ENCODE results near the gene KIAA1217.

The KIAA1217 gene

DNA sequence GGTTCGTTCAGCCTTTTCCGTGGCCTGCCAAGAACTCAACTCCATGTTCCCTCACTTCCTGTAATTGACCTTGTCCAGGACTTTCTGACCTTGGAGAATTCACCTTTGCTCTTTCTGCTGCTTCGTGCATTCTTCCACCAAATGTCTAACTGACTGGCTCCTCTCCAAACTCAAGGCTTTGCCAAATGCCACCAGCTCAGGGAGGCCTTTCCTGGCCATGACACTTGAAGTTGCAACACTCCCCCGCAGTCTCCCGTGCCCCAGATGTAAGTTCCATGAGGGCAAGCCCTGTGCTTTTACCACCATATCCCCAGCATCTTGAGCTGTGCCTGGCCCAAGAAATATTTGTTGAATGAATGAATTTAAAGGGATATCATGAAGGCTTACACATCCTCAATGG is 276.4 kb downstream of the KIAA1217 start:
- H3K9ac ChIP-seq (ENCODE audit: low read depth, low read length) = no peak overlapping the region
- peaks cover 17% of the 10 kb centered on the region for H3K4me1 ChIP-seq (ENCODE audit: insufficient read depth, low read length)
- H3K27ac ChIP-seq (ENCODE audit: low read depth, low read length) = no peak overlapping the region
- no peaks in the 10 kb centered on the region for H3K9me3 ChIP-seq (ENCODE audit: insufficient read depth, low read depth, low read length)
- no peaks in the 10 kb centered on the region for H3K27me3 ChIP-seq (ENCODE audit: insufficient read depth, low read length)
- peaks cover 9% of the 10 kb centered on the region; the same call in 1 of the 2 replicates for H3K36me3 ChIP-seq (ENCODE audit: insufficient read depth, low read length)
- H3K4me3 ChIP-seq (ENCODE audit: low read length) = no peak overlapping the region
- WGBS = 78% methylated on average over 5 of the region's 5 CpGs

DNA sequence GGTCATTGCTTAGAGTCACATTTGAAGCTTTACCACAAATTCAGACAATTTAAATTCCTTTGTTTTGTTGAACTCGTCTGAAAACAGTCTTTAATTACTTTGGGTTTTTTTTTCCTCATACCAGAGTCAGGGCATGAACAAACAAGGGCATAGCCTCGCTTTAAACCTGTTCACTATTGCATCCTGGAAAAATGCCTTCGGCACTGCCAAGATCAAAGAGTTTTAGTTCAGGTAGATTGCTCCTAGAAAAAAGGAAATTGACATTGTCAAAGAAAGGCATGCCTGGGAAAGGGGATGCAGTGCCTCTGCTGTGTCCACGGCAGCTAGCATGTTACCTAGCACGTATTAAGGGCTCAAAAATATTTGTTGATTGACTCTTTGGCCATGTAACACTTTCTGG is 279.7 kb downstream of the KIAA1217 start:
- H3K4me3 ChIP-seq (ENCODE audit: low read length) = no peak overlapping the region
- peaks cover 9% of the 10 kb centered on the region; the same call in 1 of the 2 replicates for H3K36me3 ChIP-seq (ENCODE audit: insufficient read depth, low read length)
- H3K9me3 ChIP-seq (ENCODE audit: insufficient read depth, low read depth, low read length) = no peaks in the 10 kb centered on the region
- no peaks in the 10 kb centered on the region for H3K27me3 ChIP-seq (ENCODE audit: insufficient read depth, low read length)
- peaks cover 12% of the 10 kb centered on the region for H3K4me1 ChIP-seq (ENCODE audit: insufficient read depth, low read length)
- 82% methylated on average over 5 of the region's 5 CpGs for WGBS
- H3K9ac ChIP-seq (ENCODE audit: low read depth, low read length) = no peak overlapping the region
- no peak overlapping the region for H3K27ac ChIP-seq (ENCODE audit: low read depth, low read length)

- no peak overlapping the region for H3K27ac ChIP-seq (ENCODE audit: low read depth, low read length)
- H3K9ac ChIP-seq (ENCODE audit: low read depth, low read length) = no peak overlapping the region
- peaks cover 23% of the 10 kb centered on the region for H3K4me1 ChIP-seq (ENCODE audit: insufficient read depth, low read length)
- H3K9me3 ChIP-seq (ENCODE audit: insufficient read depth, low read depth, low read length) = no peaks in the 10 kb centered on the region
- H3K4me3 ChIP-seq (ENCODE audit: low read length) = no peak overlapping the region
- peaks cover 9% of the 10 kb centered on the region; the same call in 1 of the 2 replicates for H3K36me3 ChIP-seq (ENCODE audit: insufficient read depth, low read length)
- 98% methylated on average over 4 of the region's 4 CpGs for WGBS
- no peaks in the 10 kb centered on the region for H3K27me3 ChIP-seq (ENCODE audit: insufficient read depth, low read length)
These were observed 284.2 kb downstream of the KIAA1217 start for GRCh38 chr10:24493165-24493564.

- Histone ChIP-seq H3K9me3 (ENCODE audit: insufficient read depth, low read depth, low read length) (no peaks in the 10 kb centered on the region), H3K4me3 (ENCODE audit: low read length) (no peak overlapping the region), H3K9ac (ENCODE audit: low read depth, low read length) (no peak overlapping the region), H3K36me3 (ENCODE audit: insufficient read depth, low read length) (peaks cover 9% of the 10 kb centered on the region; the same call in 1 of the 2 replicates), H3K4me1 (ENCODE audit: insufficient read depth, low read length) (peaks cover 15% of the 10 kb centered on the region; the same call in 1 of the 2 replicates), H3K27ac (ENCODE audit: low read depth, low read length) (no peak overlapping the region), H3K27me3 (ENCODE audit: insufficient read depth, low read length) (no peaks in the 10 kb centered on the region)
- WGBS = 93% methylated on average over 8 of the region's 8 CpGs
These were observed 285.3 kb downstream of the KIAA1217 start for GRCh38 chr10:24494236-24494635.

- Histone ChIP-seq H3K36me3 (ENCODE audit: insufficient read depth, low read length) (peaks cover 9% of the 10 kb centered on the region; the same call in 1 of the 2 replicates), H3K9me3 (ENCODE audit: insufficient read depth, low read depth, low read length) (no peaks in the 10 kb centered on the region), H3K27ac (ENCODE audit: low read depth, low read length) (0 out of 2 replicates have a peak overlapping the region, but pooled peaks have one; percentile 12), H3K9ac (ENCODE audit: low read depth, low read length) (no peak overlapping the region), H3K4me3 (ENCODE audit: low read length) (no peak overlapping the region), H3K4me1 (ENCODE audit: insufficient read depth, low read length) (peaks cover 15% of the 10 kb centered on the region; the same call in 1 of the 2 replicates), H3K27me3 (ENCODE audit: insufficient read depth, low read length) (no peaks in the 10 kb centered on the region)
- 94% methylated on average over 6 of the region's 6 CpGs for WGBS
These were observed 285.8 kb downstream of the KIAA1217 start for GRCh38 chr10:24494777-24495176.

- WGBS = 93% methylated on average over 9 of the region's 10 CpGs
- Histone ChIP-seq H3K9ac (ENCODE audit: low read depth, low read length) (no peak overlapping the region), H3K36me3 (ENCODE audit: insufficient read depth, low read length) (peaks cover 9% of the 10 kb centered on the region; the same call in 1 of the 2 replicates), H3K27ac (ENCODE audit: low read depth, low read length) (no peak overlapping the region), H3K9me3 (ENCODE audit: insufficient read depth, low read depth, low read length) (no peaks in the 10 kb centered on the region), H3K27me3 (ENCODE audit: insufficient read depth, low read length) (no peaks in the 10 kb centered on the region), H3K4me3 (ENCODE audit: low read length) (no peak overlapping the region), H3K4me1 (ENCODE audit: insufficient read depth, low read length) (peaks cover 15% of the 10 kb centered on the region; the same call in 1 of the 2 replicates)
These were observed 286.9 kb downstream of the KIAA1217 start for GRCh38 chr10:24495666-24496460.

- Histone ChIP-seq H3K36me3 (ENCODE audit: insufficient read depth, low read length) (peaks cover 9% of the 10 kb centered on the region; the same call in 1 of the 2 replicates), H3K9me3 (ENCODE audit: insufficient read depth, low read depth, low read length) (no peaks in the 10 kb centered on the region), H3K4me3 (ENCODE audit: low read length) (no peak overlapping the region), H3K9ac (ENCODE audit: low read depth, low read length) (no peak overlapping the region), H3K27me3 (ENCODE audit: insufficient read depth, low read length) (no peaks in the 10 kb centered on the region), H3K27ac (ENCODE audit: low read depth, low read length) (no peak overlapping the region), H3K4me1 (ENCODE audit: insufficient read depth, low read length) (peaks cover 15% of the 10 kb centered on the region; the same call in 1 of the 2 replicates)
- WGBS = 96% methylated on average over 8 of the region's 8 CpGs
These were observed 288.0 kb downstream of the KIAA1217 start for GRCh38 chr10:24496906-24497305.

GRCh38 chr10:24501056-24501711 is 292.2 kb downstream of the KIAA1217 start:
- Histone ChIP-seq H3K36me3 (ENCODE audit: insufficient read depth, low read length) (peaks cover 12% of the 10 kb centered on the region; the same call in 1 of the 2 replicates), H3K4me1 (ENCODE audit: insufficient read depth, low read length) (no peaks in the 10 kb centered on the region), H3K9me3 (ENCODE audit: insufficient read depth, low read depth, low read length) (no peaks in the 10 kb centered on the region), H3K27ac (ENCODE audit: low read depth, low read length) (no peak overlapping the region), H3K27me3 (ENCODE audit: insufficient read depth, low read length) (no peaks in the 10 kb centered on the region), H3K4me3 (ENCODE audit: low read length) (no peak overlapping the region), H3K9ac (ENCODE audit: low read depth, low read length) (no peak overlapping the region)
- 96% methylated on average over 10 of the region's 10 CpGs for WGBS

DNA sequence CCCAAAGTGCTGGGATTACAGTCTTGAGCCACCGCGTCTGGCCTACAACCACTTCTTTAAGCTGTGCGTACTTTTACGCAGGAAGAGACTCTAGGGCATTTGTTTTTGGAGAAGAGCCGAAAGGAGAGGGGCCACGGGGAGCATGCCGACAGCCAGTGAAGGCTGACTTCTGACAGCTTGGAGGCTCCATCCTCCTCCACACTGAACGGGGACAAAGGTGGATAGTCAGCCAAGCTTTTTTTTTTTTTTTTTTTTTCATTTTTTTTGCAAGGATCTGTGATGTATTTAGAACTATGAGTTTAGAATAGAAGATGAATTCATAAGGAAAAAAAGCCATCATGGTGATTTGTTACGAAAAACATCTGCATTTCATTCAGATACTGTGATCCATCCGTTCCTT is 293.1 kb downstream of the KIAA1217 start:
- Histone ChIP-seq H3K9me3 (ENCODE audit: insufficient read depth, low read depth, low read length) (no peaks in the 10 kb centered on the region; the same call in 1 of the 2 replicates), H3K4me1 (ENCODE audit: insufficient read depth, low read length) (no peaks in the 10 kb centered on the region), H3K36me3 (ENCODE audit: insufficient read depth, low read length) (peaks cover 9% of the 10 kb centered on the region; the same call in 1 of the 2 replicates), H3K27me3 (ENCODE audit: insufficient read depth, low read length) (no peaks in the 10 kb centered on the region), H3K27ac (ENCODE audit: low read depth, low read length) (no peak overlapping the region), H3K4me3 (ENCODE audit: low read length) (no peak overlapping the region), H3K9ac (ENCODE audit: low read depth, low read length) (no peak overlapping the region)
- WGBS = 94% methylated on average over 10 of the region's 10 CpGs

DNA sequence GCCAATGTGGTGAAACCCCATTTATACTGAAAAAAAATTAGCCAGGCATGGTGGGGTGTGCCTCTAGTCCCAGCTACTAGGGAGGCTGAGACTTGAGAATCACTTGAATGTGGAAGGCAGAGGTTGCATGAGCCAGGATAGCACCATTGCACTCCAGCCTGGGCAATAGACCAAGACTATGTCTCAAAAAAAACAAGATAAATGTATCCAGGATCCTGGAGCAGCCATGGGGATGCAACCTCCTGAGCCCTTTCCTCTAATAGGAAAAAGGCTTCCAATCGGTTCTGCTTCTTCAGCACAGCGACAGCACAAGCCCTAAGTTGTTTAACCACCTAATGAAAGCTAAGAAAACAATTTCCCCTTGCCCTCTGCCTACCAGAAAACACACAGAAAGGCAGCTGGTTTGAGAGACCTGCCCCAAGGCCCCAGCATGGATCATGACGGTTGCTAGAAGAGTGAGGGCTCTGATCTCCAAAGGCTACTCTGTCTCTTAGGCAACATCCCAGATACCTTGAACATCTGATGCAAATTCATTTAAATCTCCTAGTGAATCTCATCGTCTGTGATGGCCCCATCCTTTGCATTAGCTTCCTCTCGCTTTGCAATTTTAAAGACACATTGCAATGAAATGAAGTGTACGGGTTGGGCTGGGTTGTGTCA is 294.0 kb downstream of the KIAA1217 start:
- Histone ChIP-seq H3K9ac (ENCODE audit: low read depth, low read length) (no peak overlapping the region), H3K36me3 (ENCODE audit: insufficient read depth, low read length) (peaks cover 9% of the 10 kb centered on the region; the same call in 1 of the 2 replicates), H3K4me3 (ENCODE audit: low read length) (no peak overlapping the region), H3K27me3 (ENCODE audit: insufficient read depth, low read length) (no peaks in the 10 kb centered on the region), H3K4me1 (ENCODE audit: insufficient read depth, low read length) (no peaks in the 10 kb centered on the region), H3K27ac (ENCODE audit: low read depth, low read length) (no peak overlapping the region), H3K9me3 (ENCODE audit: insufficient read depth, low read depth, low read length) (no peaks in the 10 kb centered on the region; the same call in 1 of the 2 replicates)
- WGBS = 88% methylated on average over 6 of the region's 6 CpGs
